Measurements from ENCODE around the gene ANKRD26. TPM values are rescaled to one million over a fixed set of nuclear protein-coding genes. Genes with fewer than 3 reads are reported as not detected.

Gene ANKRD26
- total RNA-seq, 1 donor from 2014 or later, result 8.8 TPM

GRCh38 chr10:27088119-27089044 is 11.9 kb downstream of the ANKRD26 start:
- Histone ChIP-seq H3K4me1 (no peaks in the 10 kb centered on the region), H3K9me3 (no peaks in the 10 kb centered on the region), H3K27me3 (no peaks in the 10 kb centered on the region), H3K27ac (no peak overlapping the region), H3K4me3 (no peak overlapping the region), H3K36me3 (peaks cover 0 to 5% of the 10 kb centered on the region in 2 donors)
- TF ChIP-seq CTCF (IDR thresholded peaks at IDR 0.05) (no peak), POLR2A (IDR thresholded peaks at IDR 0.05) (no peak), POLR2AphosphoS5 (IDR thresholded peaks at IDR 0.05; ENCODE audit: insufficient read depth in 1 of 2, low read depth in 1 of 2) (no peak)
- intact Hi-C loops (cut with DNase I), result no loop called here
- no peak for DNase-seq (ENCODE audit: extremely low spot score in 2 of 2)

GRCh38 chr10:27072436-27073114 is 27.7 kb downstream of the ANKRD26 start:
- peaks cover 0 to 59% of the 10 kb centered on the region in 2 donors for H3K36me3 ChIP-seq
- DNase-seq (ENCODE audit: extremely low spot score in 2 of 2), result no peak

GRCh38 chr10:27068217-27068891 is 31.9 kb downstream of the ANKRD26 start:
- Histone ChIP-seq H3K27ac (no peak overlapping the region), H3K36me3 (peaks cover 0 to 25% of the 10 kb centered on the region in 2 donors), H3K4me3 (no peak overlapping the region), H3K4me1 (no peaks in the 10 kb centered on the region), H3K9me3 (no peaks in the 10 kb centered on the region), H3K27me3 (no peaks in the 10 kb centered on the region)
- no peak for DNase-seq (ENCODE audit: extremely low spot score in 2 of 2)
- intact Hi-C loops (cut with DNase I), result no loop called here
- TF ChIP-seq POLR2AphosphoS5 (IDR thresholded peaks at IDR 0.05; ENCODE audit: insufficient read depth in 1 of 2, low read depth in 1 of 2), result no peak
- TF ChIP-seq CTCF (IDR thresholded peaks at IDR 0.05), result no peak
- TF ChIP-seq POLR2A (IDR thresholded peaks at IDR 0.05), result no peak

More at GRCh38 chr10:27072436-27073114, 27.7 kb downstream of the ANKRD26 start:
- Histone ChIP-seq H3K27me3 (no peaks in the 10 kb centered on the region), H3K4me3 (no peak overlapping the region), H3K9me3 (no peaks in the 10 kb centered on the region), H3K4me1 (no peaks in the 10 kb centered on the region), H3K27ac (no peak overlapping the region)
- TF ChIP-seq POLR2AphosphoS5 (IDR thresholded peaks at IDR 0.05; ENCODE audit: insufficient read depth in 1 of 2, low read depth in 1 of 2), result no peak
- TF ChIP-seq CTCF (IDR thresholded peaks at IDR 0.05), result no peak
- TF ChIP-seq POLR2A (IDR thresholded peaks at IDR 0.05), result no peak
- intact Hi-C loops (cut with DNase I), result no loop called here

GRCh38 chr10:27065084-27065483 is 35.2 kb downstream of the ANKRD26 start:
- TF ChIP-seq POLR2AphosphoS5 (IDR thresholded peaks at IDR 0.05; ENCODE audit: insufficient read depth in 1 of 2, low read depth in 1 of 2) (no peak), CTCF (IDR thresholded peaks at IDR 0.05) (no peak), POLR2A (IDR thresholded peaks at IDR 0.05) (no peak)
- Histone ChIP-seq H3K4me1 (no peaks in the 10 kb centered on the region), H3K9me3 (no peaks in the 10 kb centered on the region), H3K27ac (no peak overlapping the region), H3K4me3 (no peak overlapping the region), H3K27me3 (no peaks in the 10 kb centered on the region), H3K36me3 (peaks cover 0 to 28% of the 10 kb centered on the region in 2 donors)
- intact Hi-C loops (cut with DNase I), result no loop called here
- no peak for DNase-seq (ENCODE audit: extremely low spot score in 2 of 2)
